Hepatocyte (in vitro differentiated cells): ENCODE data around the gene GPR161.

Experiments used
- CTCF ChIP-seq: fragments of 200-600 bp; sonication (generic); IDR thresholded peaks from 2 replicates; pipeline ENCODE4 v1.5.1; 2016; ENCODE audit warnings: antibody characterized with exemption, mild to moderate bottlenecking; ENCODE audit not compliant: poor library complexity
- EZH2 ChIP-seq: fragments of 200-600 bp; sonication (generic); IDR thresholded peaks from 2 replicates; pipeline ENCODE4 v1.6.1; 2016; ENCODE audit warnings: antibody characterized with exemption, mild to moderate bottlenecking, borderline replicate concordance
- EZH2phosphoT487 ChIP-seq: fragments of 200-600 bp; sonication (generic); IDR thresholded peaks from one replicate; pipeline ENCODE4 v1.6.1; 2018; ENCODE audit warnings: antibody characterized with exemption, mild to moderate bottlenecking, low read depth, moderate library complexity; ENCODE audit not compliant: unreplicated experiment, severe bottlenecking

DNA sequence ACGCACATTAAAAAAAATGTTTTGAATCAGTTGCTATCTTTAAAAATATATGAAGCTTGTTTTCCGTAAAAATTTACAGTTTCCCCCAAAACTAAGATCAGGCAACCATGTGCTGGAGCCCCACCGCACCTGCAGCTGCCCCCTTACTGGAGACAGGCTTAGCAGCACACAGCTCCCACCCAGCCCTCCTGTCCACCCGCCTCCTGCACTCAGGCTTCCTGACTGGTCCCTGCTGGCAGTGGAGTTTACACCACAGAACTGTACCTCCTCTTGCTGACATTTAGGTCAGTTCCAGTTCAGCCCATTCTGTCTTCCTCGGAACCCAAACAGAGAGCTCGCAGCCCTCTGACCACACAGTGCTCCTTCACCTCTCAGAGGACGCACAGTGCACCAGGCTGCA, 2.1 kb downstream of the GPR161 start:
- TF ChIP-seq CTCF, result no peak
- no peak for TF ChIP-seq EZH2
- TF ChIP-seq EZH2phosphoT487, result no peak
